ENCODE results near the gene C17orf100.
A peak's percentile ranks its signal among the peaks of the same experiment; 100 is the strongest.

The C17orf100 gene

DNA sequence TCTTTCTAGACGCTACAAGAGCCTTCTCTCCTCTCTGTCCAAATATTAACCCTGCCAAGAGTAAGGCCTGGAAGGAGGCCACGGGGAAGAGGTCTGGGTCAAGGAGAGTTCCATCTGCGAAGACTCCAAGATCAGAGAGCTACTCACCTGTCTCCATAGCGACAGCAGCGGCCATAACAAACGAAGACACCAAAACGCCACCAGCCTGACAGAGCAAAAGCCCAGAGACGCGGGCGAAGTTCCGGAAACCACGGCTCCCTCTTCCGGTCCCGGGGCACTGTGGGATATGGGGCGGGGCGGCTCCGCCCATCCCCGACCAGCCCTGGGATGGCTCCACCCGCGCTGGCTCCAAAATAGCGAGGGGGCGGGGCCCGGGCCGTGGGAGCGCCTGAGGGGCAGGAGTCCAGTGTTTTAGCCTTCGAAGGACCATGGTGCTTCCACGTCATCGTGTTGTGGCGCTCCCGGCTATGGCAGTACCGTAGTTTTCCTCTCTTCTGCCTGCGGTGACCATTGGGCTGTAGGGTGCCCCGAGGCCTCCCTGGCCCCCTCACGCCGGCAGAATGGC lies at the start of gene C17orf100, which contains the start of gene MED31:
C17orf100 (plus strand) TSS at position 409 of the 565 bp plus-strand sequence; CDS start at position 561, 152 bp downstream.
MED31 (minus strand) TSS at position 252 of the 565 bp plus-strand sequence; CDS start at position 175, 77 bp downstream.
- DNase-seq, result peak; percentile 97

DNA sequence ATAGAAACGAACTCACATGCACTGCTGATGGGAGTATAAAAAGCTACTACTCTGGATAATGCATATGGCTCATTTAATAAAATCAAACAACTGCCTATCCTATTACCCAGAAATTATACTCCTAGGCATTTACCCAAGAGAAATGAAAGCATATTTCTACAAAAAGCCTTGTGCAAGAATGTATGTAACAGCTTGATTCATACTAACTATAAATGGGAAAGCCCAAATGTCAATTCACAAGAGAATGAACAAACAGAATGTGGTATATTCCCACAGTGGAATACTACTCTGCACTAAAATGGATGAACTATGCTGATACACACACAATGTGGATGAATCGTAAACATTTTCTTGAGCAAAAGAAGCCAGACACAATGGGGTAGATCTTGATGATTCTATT lies 49.4 kb upstream of the C17orf100 start:
- no peak for DNase-seq

- DNase-seq, result no peak
Observed at GRCh38 chr17:6603744-6604325, 47.7 kb upstream of the C17orf100 start.

DNA sequence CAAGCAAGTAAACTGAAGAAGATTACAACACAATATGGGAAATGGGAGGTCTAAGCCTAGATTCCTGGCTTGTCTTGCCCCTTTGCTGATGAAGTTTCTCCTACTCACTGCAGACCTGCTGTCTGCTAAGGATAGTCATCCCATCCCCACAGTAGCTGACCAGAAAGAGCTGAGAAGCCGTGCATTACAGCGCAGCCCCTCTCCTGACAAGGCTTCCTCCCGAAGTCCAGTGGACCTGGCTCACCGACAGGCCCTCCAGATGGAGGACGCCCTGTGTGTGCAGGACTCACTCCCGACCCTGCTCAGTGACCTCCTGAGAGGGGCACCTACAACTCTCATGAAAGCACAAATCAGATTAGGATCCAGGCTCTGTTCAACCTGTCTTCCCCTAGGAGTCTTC lies 46.4 kb upstream of the C17orf100 start:
- no peak for DNase-seq

- DNase-seq, result no peak
Observed at GRCh38 chr17:6608321-6608720, 43.2 kb upstream of the C17orf100 start.

DNA sequence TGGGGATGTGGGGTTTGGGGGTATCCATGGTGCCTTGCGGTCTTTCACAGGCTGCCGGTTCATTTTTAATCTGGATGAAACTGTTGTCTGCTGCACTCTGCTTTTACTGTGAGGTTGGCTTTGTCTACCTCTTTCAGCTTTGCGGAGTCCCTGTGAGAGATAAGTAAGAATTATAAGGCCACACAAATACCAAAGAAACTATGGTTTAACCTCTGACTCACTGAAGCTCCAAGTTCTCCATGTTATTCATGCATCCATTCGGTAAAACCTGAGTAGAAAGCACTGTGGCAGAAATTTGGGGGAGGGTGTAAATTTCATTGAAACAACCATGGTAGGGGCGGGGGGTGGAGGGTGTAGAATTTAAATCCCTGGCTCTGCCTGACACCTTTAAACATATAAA lies 41.6 kb upstream of the C17orf100 start:
- no peak for DNase-seq

GRCh38 chr17:6611231-6611630 lies 40.3 kb upstream of the C17orf100 start:
- DNase-seq, result no peak

GRCh38 chr17:6623941-6624340 lies 27.6 kb upstream of the C17orf100 start:
- DNase-seq, result no peak

- DNase-seq, result no peak
Observed at GRCh38 chr17:6626616-6627015, 24.9 kb upstream of the C17orf100 start.

DNA sequence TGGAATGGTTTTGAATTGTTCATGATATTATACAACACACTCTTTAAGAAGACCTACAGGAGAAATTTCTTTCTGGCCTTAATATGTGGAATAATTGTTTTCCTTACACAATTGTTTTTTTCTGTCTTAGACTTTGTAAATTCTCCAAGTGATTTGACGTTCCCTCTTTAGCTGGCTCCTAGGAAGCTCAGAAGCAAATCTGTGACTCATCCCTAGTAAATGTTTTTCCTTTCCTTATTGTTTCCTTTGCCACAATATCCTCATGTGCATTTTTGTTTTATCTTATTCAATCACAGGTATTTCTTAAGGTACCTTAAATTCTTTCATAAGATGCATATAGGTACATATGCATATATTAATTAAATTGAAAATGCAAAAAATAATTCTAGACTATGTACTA lies 24.5 kb upstream of the C17orf100 start:
- DNase-seq, result no peak

DNA sequence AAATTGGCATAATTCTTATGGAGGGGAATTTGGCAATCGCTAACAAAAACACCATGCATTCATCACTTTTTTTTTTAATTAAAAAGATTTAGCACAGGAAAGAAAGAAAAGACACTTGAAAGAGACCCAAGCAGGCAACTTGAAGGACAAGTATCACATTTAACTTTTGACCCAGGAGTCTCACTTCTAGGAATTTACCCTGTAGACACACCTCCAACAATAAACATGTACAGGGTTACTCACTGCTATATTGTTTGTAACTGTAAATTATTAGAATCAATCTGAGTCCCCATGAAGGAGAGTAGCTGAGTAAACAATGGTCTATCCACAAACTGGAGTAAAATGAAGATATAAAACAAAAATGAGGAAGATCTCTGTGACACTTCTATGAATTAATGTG lies 21.2 kb upstream of the C17orf100 start:
- no peak for DNase-seq

GRCh38 chr17:6632530-6632929 lies 19.0 kb upstream of the C17orf100 start:
- no peak for DNase-seq

GRCh38 chr17:6633263-6633662 lies 18.3 kb upstream of the C17orf100 start:
- DNase-seq, result no peak

DNA sequence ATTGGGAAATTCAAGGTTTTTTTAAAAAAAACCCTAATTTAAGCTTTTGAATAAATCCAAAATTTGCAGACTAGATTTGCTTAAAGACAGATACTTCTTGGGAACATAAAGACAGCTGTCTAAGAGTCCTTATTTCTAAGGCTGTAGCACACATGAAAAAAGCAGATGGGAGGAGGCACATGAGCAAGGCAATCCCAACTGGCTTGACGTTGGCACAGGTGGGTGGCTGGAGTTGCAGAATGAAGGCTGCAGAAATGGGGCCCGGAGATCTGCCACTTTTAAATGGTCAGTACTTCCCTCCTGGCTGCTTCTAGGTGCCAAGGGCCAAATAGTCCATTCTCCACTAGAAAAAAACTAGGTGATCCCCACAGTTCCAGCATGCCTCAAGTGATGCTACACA lies 15.5 kb upstream of the C17orf100 start:
- DNase-seq, result no peak

DNA sequence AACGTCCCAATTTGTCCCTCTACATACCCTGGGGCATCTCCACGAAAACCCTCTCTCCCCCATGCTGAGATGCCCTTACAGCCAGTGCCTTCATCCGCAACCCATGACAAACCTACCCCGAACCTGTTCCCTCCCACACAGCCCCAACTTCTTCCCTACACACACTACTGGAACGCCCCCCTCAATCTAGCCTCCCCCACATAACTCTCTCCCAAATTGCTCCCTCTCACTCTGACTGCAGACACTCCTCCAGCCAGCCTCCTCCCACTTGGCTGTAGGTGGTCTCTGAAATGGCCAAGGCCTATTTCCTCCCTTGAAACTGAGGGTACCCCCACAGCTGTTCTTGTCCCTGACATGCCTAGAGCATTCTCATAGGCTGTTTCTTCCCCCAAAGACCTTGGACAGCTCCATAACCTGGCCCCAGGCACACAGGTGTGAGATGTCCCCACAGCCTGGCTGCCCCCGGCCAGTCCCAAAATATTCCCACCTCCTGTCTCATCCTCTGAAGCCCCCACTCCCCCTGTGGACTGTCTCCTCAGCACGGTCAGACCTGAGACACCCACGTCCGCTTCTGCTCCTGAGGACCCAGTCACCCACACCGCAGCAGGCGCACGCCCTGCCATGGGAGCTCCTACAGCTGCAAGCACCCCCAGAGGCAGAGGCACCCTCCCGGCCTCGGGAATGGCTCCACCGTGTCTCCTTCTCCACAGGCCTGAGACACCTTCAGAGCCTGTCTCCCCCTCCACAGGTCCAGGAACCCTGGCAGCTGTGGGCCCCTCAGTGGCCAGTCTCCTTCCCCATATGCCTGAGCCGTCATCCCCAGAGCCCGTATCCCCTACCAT lies 14.7 kb upstream of the C17orf100 start:
- DNase-seq, result no peak

- DNase-seq, result no peak
Observed at GRCh38 chr17:6637458-6637840, 14.1 kb upstream of the C17orf100 start.

DNA sequence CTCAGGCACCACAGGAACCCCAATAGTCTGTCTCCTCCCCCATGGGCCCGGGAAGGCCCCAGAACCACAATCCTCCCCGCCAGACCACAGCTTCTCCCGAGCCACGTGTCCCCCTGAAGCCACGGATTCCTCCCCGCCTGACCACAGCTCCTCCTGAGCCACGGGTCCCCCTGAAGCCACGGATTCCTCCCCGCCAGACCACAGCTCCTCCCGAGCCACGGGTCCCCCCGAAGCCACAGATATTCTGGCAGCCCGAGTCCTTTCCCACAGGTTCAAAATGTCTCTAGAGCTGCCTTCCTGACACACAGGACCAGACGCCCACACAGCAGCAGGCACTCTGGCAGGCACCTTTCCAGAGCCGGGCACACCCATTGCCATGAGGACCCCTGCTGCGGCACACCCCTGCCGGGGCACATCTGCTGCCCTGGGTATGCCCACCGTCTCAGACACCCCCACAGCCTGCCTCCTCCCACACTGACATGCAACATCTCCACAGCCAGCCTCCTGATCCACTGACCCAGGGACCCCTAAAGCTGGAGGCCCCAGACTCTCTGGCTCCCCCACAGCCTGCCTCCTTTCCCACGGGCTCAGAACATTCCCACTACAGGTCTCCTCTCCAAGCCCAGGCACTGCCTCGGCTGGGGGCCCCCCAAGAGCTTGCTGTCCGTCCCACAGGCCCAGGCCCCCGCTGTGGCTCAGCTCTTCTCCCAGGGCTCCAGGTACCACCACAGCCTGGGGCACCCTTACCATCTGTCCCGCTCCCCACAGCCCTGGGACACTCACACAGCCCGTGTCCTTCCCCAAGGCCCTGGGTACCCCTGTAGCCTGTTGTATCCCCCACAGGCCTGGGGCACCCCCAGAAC lies 13.3 kb upstream of the C17orf100 start:
- DNase-seq, result no peak

GRCh38 chr17:6639014-6639585 lies 12.5 kb upstream of the C17orf100 start:
- no peak for DNase-seq

GRCh38 chr17:6639586-6640535 lies 11.7 kb upstream of the C17orf100 start:
- DNase-seq, result no peak

DNA sequence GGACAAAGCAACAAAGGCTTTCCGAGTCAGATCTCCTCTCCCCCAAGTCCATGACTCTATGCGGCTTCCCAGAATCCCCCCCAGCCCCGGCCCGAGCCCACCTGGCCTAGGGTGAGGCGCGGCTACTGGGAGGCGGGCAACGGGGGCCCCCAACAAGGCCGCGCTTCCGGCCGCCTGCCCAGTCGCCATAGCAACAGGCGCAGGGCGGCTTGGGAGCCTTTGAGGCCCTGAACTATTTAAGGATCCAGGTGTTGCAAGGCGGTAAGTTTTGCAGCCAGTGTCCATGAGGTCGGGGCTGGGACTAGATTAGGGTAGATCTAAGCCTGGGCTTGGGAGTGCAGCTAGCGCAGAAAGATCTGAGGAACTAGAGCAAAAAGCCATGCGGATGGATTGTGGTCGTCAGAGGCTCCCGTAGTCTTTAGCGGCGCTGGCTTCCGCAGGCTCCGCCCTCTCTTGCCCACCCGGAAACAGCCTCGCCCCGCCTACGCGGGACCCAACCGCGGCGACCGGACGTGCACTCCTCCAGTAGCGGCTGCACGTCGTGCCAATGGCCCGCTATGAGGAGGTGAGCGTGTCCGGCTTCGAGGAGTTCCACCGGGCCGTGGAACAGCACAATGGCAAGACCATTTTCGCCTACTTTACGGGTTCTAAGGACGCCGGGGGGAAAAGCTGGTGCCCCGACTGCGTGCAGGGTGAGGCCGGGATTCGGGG lies 10.9 kb upstream of the C17orf100 start, which contains the start of the genes KIAA0753 and TXNDC17:
KIAA0753 (minus strand) TSS at position 176 of the 711 bp plus-strand sequence. CDS start 5,608 bp downstream, outside the sequence.
TXNDC17 (plus strand) TSS at position 525 of the 711 bp plus-strand sequence; CDS start at position 548, 23 bp downstream.
- peak; percentile 97 for DNase-seq

All from eye (tissue), 1 donor.